Astrocyte of the cerebellum (primary cell): ENCODE data around the gene SLC24A4.

Experiments used
- DNase-seq: peaks from one replicate; pipeline ENCODE4 v3.0.0-alpha.2; 2011; ENCODE audit warnings: low read depth
- H3K4me3 ChIP-seq: 2 replicates; pipeline ENCODE4 v1.5.1; 2011; ENCODE audit warnings: mild to moderate bottlenecking, low read depth, low read length, moderate library complexity
- in situ Hi-C: cut with HindIII; loops from 2 replicates; pipeline ENCODE4 v1.10.0; 2017; ENCODE audit warnings: low sequenced_read_pairs
- TF ChIP-seq, protein P1 (sequence below): IDR thresholded peaks from 2 replicates; pipeline ENCODE4 v1.5.1; 2012; ENCODE audit warnings: low read length, low read depth, moderate library complexity, mild to moderate bottlenecking; ENCODE audit errors: missing control alignments

The SLC24A4 gene

DNA sequence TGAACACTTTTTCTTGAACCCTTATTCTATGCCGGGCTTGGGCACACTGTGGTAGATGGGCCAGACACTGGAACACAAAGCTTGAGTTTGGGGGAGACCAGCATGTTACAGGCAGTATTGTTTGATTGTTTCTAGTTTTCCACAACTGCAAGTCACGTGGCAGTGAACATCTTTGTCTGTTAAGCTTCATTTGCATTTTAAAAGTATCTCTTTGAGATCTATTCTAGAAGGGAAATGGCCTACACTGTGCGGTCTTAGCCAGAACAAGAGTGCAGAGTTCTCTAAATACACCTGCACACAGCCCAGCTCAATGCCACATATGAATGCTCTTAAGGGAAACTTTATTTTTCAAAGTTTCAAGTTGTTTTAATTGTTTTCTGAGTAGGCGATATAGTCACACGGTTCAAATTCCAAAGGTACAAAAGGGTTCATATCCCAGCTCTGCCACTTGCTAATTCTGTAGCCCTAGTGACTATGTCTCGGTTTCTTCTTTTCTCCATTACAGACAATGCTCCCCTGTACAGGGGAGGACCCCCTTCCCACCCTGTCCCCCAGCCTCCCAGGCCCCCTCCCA, 215.5 kb downstream of the SLC24A4 start:
- TF ChIP-seq, protein P1, sequence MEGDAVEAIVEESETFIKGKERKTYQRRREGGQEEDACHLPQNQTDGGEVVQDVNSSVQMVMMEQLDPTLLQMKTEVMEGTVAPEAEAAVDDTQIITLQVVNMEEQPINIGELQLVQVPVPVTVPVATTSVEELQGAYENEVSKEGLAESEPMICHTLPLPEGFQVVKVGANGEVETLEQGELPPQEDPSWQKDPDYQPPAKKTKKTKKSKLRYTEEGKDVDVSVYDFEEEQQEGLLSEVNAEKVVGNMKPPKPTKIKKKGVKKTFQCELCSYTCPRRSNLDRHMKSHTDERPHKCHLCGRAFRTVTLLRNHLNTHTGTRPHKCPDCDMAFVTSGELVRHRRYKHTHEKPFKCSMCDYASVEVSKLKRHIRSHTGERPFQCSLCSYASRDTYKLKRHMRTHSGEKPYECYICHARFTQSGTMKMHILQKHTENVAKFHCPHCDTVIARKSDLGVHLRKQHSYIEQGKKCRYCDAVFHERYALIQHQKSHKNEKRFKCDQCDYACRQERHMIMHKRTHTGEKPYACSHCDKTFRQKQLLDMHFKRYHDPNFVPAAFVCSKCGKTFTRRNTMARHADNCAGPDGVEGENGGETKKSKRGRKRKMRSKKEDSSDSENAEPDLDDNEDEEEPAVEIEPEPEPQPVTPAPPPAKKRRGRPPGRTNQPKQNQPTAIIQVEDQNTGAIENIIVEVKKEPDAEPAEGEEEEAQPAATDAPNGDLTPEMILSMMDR, result no peak
- in situ Hi-C loops, result no loop called here
- H3K4me3 ChIP-seq, result no peak overlapping the region
- no peak for DNase-seq

DNA sequence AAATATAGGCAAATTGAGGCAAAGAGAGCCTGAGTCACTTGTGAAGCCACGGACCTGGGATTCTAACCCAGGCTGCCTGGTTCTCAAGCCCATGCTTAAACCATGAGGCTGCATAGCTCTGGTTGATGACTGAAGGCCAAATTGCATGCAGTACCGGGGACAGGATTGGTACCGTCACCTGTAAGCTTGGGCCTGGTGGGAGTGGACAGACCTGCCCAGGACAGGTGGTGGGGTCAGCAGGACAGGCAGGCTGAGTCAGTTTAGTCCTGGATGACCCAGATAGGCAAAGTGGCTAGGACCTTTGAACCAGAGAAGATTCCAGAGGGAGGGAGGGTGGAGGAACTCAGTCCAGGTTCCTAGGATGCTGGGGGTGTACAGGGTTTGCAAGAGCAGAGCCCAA, 216.5 kb downstream of the SLC24A4 start:
- TF ChIP-seq, protein P1, result no peak
- in situ Hi-C loops, result no loop called here
- no peak for DNase-seq
- no peak overlapping the region for H3K4me3 ChIP-seq

DNA sequence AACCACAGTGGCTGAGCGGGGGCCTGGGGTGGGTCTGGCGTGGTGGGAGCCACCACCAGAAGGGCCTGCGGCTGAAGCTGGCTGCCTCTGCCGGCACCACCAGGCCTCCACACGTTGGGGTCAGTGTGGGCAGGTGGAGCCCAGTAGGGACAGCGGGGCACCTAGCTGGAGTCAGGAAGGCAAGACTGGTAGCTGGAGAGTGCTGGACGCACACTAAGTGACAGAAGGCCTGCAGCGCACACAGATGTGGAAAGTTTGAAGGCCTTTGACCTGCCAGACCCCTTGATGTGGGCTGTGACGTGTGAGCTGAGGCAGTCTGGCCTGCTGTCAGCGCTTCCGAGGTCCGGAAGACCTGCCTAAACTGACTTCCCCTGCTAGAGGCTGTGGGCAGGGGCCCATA, 216.9 kb downstream of the SLC24A4 start:
- TF ChIP-seq, protein P1, result no peak
- no peak overlapping the region for H3K4me3 ChIP-seq
- DNase-seq, result no peak
- in situ Hi-C loops, result no loop called here

DNA sequence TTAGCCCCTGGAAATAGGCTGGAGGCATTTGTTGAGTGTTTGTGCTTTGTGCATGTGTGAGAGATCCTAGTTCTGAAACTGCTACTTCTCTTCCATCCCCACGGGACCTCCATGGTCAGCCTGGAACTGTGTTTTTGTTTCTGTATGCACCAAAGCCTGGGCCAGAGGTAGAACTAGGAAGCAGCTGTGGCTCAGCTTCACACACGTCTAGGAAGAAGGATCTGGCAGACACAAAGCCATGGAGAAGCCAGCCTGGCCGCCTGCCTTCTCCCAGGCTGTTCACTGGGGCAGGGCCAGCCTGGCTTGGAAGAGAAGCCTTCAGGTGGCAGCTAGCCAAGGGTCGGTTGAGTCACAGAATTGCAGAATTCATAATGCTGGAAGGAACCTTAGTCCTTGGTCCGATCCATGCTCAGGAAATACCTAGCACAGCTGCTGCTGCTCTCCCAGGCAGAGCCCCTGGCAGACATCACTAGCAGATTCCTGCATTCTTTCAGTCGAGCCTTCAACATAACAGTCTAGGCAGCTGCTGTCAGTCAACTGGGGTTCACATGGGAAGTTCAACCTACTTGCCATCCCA, 217.6 kb downstream of the SLC24A4 start:
- peak; percentile 99 for DNase-seq
- in situ Hi-C loops, result no loop called here
- H3K4me3 ChIP-seq, result no peak overlapping the region
- TF ChIP-seq, protein P1, result no peak

DNA sequence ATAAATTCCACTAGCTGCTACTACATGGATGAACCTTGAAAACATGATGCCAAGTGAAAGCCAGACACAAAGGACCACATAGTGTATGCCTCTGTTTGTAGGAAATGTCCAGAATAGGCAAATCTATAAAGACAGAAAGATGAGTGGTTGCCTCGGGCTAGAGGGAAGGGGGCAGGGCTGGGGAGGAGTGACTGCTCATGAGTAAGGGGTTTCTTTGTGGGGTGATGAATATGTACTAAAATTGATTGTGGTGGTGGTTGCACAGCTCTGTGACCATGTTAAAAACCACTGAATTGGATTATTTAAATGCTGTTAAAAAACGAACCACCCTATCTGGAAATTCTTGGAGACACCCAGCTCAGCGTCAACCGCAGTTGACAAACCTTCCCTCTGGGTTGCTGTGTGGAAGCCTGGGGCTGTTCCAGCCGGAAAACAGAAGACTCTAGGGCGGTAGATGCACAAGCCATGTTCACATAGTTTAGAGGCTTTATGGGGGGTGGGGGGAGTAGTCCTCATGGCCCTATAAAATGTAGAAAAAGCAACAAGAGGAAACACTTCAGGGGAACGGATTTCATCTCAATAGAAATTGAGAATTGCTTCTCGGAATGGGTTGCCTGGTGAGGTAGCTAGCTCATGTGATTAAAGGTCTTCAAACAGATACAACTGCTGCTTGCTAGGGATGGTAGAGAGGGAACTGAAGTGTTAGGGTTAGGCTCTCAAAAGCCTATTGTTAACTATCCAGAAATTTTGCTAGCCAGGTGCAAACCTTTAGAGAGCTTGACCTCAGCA, 220.0 kb downstream of the SLC24A4 start:
- H3K4me3 ChIP-seq, result no peak overlapping the region
- TF ChIP-seq, protein P1, result no peak
- no peak for DNase-seq
- in situ Hi-C loops, result no loop called here

DNA sequence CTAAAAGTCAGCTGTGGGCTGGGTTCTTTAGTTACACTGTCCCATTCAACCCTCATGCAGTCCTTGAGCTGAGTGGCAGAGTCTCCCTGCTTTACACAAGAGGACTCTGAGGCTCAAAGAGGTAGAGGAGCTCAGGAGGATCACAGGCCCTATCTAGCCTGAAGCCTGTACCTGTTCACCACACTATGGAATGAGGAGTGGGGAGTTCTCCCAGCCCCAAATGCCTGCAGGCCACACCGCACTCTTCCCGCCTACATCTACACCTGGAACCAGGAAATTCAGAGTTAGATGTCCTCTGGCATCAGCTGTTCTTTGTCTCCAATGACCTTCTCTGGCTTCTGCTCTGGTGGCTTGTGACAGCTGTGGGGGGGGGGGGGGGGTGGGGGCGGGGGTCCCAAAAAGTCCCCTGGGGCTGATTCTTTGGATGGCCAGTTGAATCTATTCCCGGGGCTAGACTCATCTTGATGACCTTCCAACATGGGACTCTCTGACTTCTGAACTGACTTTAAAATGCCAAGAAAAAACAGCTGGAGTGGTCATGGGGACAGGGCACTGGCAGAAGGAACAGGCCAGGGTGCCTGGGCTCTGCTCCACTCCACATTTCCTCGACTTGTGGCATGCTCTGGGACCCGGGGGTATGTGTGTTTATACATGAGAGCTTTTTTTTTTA, 221.2 kb downstream of the SLC24A4 start:
- TF ChIP-seq, protein P1, result no peak
- in situ Hi-C loops, result no loop called here
- no peak for DNase-seq
- H3K4me3 ChIP-seq, result no peak overlapping the region
